Measurements from ENCODE around the gene SLC22A3.

DNA sequence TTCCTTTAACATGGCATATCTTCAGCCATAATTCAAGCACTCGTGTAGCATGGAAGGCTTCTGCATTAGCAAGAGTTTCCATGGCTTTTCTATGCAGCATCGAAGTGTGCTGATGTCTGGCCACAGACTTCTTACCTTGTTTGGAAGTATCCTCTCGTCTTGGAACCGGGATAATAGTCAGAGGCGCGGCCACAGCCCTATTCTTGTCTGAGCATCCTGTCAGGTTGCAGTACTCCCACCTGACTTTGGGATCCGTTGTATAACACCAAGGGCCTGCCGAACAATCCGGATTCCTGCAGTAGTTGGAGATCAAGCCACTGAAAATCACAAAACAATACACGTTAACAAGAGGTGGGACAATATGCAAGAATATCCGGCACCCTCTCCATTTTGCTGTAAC is 138.9 kb downstream of the SLC22A3 start:
- TF ChIP-seq CTCF (IDR thresholded peaks at IDR 0.05) (no peak), EP300 (IDR thresholded peaks at IDR 0.05) (no peak), POLR2A (IDR thresholded peaks at IDR 0.05) (no peak), POLR2AphosphoS5 (IDR thresholded peaks at IDR 0.05) (no peak)

Data from gastroesophageal sphincter (tissue), 3 donors.